HG03342 (cell line): ENCODE measurements around the gene POMGNT2.

ENCODE experiments used
- ATAC-seq: cut with Tn5 transposase; IDR thresholded peaks from one replicate; pipeline ENCODE4 v1.9.1; 2021; ENCODE audit warnings: mild to moderate bottlenecking, moderate library complexity; ENCODE audit not compliant: unreplicated experiment

POMGNT2 gene

GRCh38 chr3:43104039-43104438 lies 1.8 kb downstream of the POMGNT2 start:
- no peak for ATAC-seq

- no peak for ATAC-seq
Observed at GRCh38 chr3:43102773-43103480, 3.0 kb downstream of the POMGNT2 start.

GRCh38 chr3:43098761-43099160 lies 7.1 kb downstream of the POMGNT2 start:
- ATAC-seq = no peak

- no peak for ATAC-seq
Observed at GRCh38 chr3:43097400-43098080, 8.3 kb downstream of the POMGNT2 start.

GRCh38 chr3:43096761-43097160 lies 9.1 kb downstream of the POMGNT2 start:
- no peak for ATAC-seq

- ATAC-seq = no peak
Observed at GRCh38 chr3:43095370-43095769, 10.5 kb downstream of the POMGNT2 start.

- no peak for ATAC-seq
Observed at GRCh38 chr3:43094851-43095250, 11.0 kb downstream of the POMGNT2 start.

- ATAC-seq = no peak
Observed at GRCh38 chr3:43094381-43094780, 11.5 kb downstream of the POMGNT2 start.

GRCh38 chr3:43093974-43094373 lies 11.9 kb downstream of the POMGNT2 start:
- ATAC-seq = no peak

GRCh38 chr3:43093006-43093405 lies 12.9 kb downstream of the POMGNT2 start:
- ATAC-seq = no peak

GRCh38 chr3:43091481-43091880 lies 14.4 kb downstream of the POMGNT2 start:
- no peak for ATAC-seq

- ATAC-seq = no peak
Observed at GRCh38 chr3:43090238-43090637, 15.6 kb downstream of the POMGNT2 start.

- no peak for ATAC-seq
Observed at GRCh38 chr3:43089081-43089480, 16.8 kb downstream of the POMGNT2 start.

- no peak for ATAC-seq
Observed at GRCh38 chr3:43087249-43087776, 18.6 kb downstream of the POMGNT2 start.

GRCh38 chr3:43086460-43087165 lies 19.3 kb downstream of the POMGNT2 start:
- ATAC-seq = no peak

GRCh38 chr3:43082457-43082856 lies 23.4 kb downstream of the POMGNT2 start:
- no peak for ATAC-seq

- no peak for ATAC-seq
Observed at GRCh38 chr3:43081796-43082195, 24.1 kb downstream of the POMGNT2 start.

GRCh38 chr3:43080726-43081568 lies 24.9 kb downstream of the POMGNT2 start:
- ATAC-seq = no peak

- no peak for ATAC-seq
Observed at GRCh38 chr3:43079536-43080332, 26.1 kb downstream of the POMGNT2 start.

- ATAC-seq = no peak
Observed at GRCh38 chr3:43077707-43078106, 28.2 kb downstream of the POMGNT2 start.
